GM12892 (cell line): Measurements from ENCODE around the gene RHAG.

ENCODE experiments used
- POLR2A ChIP-seq: IDR thresholded peaks from 2 replicates; pipeline ENCODE4 v1.6.1; 2011; ENCODE audit warnings: low read depth, low read length, control low read depth
- TAF1 ChIP-seq: IDR thresholded peaks from 2 replicates; pipeline ENCODE4 v1.6.1; 2011; ENCODE audit warnings: low read depth, mild to moderate bottlenecking, control low read depth, low read length, borderline replicate concordance

- TF ChIP-seq POLR2A: no peak
- no peak for TF ChIP-seq TAF1
Observed at GRCh38 chr6:49565261-49565660, 71.4 kb downstream of the RHAG start.
